GM18867 (cell line): ENCODE measurements around the gene ATP13A3.
A peak's percentile ranks its signal among the peaks of the same experiment; 100 is the strongest.
"Not testable (repeated sequence)": the region's sequence is repeated elsewhere in the genome, so short reads cannot be mapped to it uniquely, and the experiment has no call there.

Source experiments
- ATAC-seq: cut with Tn5 transposase; IDR thresholded peaks from one replicate; pipeline ENCODE4 v1.9.1; 2021; ENCODE audit warnings: mild to moderate bottlenecking, moderate library complexity; ENCODE audit not compliant: unreplicated experiment

Gene ATP13A3

DNA sequence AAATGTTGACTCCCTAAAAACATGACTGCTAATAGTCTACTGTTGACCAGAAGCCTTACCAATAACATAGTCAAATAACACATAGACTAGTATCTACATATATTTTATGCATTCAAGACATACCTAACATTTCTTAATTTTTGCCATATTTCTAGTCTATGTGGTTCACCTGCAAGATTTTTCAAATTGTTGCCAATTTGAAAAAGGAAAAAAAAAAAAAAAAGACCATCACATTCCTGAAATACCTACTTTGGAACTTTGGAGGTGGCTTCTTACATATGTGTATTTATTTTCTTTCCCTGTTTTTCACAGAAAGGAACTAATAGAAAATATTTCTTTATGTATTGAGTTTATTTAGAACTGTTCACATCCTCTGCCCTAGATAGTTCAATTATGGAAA lies 13.4 kb upstream of the ATP13A3 start:
- ATAC-seq = no peak

DNA sequence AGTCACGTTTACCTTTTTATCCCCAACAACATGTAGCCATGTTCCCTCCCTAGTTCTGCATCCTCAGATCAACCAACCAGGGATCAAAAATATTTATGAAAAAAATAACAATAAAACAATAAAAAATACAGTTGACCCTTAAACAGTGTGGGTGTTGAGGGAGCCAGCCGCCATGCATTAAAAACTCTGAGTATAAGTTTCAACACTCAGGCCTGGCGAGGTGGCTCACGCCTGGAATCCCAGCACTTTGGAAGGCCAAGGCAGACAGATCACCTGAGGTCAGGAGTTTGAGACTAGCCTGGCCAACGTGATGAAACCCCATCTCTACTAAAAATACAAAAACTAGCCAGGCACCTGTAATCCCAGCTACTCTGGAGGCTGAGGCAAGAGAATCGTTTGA lies 12.7 kb upstream of the ATP13A3 start:
- not testable (repeated sequence) for ATAC-seq

DNA sequence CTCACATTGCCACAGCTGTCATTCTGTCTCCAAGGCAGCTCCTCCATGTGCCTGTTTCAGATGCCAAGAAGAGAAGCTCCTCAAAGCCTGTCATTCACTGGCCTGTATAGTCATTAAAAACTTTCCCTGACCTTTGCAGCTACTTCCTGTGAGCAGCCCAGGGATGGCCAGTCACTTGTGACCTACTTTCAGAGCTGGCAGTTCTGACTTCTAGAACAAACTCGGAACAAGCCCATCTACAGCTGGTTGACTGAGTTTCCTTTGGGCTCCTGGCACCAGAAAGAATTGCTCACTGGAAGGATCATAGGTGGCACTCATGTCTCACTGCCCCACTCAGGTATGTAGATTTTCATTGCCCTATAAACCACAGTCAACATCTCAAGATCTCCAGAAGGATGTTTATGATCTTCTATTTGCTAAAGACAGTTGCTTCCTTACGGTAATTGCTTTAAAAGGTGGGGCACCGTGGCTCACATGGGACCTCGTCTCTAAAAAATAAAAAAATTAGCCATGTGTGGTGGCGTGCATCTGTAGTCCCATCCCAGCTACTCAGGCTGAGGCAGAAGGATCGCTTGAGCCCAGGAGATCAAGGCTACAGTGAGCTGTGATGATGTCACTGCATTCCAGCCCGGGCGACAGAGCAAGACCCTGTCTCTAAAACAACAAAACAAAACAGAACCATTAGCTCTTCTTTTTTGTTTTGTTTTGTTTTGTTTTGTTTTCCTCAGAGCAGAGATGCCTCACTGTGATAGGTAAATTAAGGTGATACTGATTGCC lies 11.2 kb upstream of the ATP13A3 start:
- ATAC-seq = no peak

DNA sequence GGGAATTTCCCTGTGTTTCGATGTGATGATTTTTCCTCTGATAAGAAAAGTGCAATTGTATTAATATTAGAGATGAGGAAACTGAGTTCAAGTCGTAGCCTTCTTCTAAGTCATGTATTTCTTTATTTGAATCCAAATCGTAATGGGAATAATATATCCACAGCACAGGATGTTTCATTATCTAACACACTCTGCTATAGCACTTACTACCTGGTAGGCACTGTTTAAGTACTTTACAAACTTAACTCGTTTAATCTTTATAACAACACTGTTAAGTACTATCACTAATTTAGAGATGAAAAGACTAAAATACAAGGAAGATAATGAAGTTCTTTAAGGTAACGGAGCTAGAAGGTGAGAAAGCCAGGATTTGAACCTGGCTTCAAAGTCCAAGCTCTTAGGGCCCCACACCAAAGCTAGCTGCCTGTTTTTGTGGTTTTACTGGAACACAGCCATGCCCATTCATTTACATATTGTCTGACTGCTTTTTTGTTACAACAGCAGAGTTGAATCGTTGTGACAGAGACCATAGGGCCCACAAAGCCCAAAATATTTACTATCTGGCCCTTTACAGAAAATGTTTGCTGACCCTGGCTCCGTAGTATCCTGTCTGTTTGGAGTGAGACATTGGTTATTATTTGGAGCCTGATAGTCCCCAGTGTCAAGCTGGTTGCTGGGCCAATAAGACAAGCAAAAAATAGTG lies 9.6 kb upstream of the ATP13A3 start:
- peak; percentile 82 for ATAC-seq

DNA sequence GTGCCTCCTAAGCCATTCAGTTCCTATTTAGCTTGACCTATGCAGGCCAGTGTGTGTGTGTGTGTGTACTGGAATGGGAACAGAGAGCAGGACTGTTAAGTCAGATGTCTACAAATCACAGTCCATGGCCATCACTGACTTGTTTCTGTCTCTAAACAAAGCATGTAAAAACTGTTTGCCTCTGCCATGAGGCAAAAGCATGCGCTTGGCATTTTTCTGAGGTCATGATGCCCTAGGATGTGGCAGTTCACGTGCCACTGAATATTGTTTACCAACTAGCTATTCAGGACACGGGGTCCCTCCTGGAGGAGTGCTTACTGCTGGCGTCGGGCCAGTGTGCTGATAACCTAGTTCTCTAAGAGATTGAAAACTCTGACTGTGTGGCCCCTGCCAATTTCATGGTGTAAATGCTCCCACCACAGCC lies 8.2 kb upstream of the ATP13A3 start:
- ATAC-seq = no peak

DNA sequence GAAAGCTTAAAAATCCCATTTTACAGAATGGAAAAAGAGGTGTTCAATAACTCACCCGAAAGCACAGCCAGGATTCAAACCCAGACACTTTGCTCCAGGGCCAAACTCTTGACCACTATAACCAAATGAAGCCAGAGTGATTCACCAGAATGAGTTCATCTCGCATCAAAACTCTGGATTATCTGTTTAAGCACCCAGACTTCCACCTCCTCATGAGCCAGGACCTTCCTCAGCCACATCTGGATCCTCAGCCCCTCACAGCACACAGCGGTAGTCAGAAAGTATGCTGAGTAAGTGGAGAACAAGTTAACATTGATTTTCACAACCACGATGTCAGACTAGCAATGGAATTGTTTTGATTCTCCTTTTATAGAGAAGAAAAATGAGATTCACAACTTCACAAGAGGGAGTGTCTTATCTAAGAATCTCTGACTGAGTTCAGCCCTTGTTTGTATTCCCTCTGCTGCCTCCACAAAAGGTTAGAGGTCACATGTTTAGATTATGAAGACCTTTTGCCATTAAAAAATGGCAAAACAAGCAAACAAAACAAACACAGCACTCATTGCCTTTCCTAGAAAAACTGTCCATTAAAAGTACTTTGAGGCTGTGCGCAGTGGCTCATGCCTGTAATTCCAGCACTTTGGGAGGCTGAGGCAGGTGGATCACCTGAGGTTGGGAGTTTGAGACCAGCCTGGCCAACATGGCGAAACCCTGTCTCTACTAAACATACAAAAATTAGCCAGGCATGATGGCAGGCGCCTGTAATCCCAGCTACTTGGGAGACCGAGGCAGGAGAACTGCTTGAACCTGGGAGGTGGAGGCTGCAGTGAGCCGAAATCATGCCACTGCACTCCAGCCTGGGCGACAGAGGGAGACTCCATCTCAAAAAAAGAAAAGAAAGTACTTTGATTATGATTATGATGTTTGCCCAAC lies 7.5 kb upstream of the ATP13A3 start:
- ATAC-seq = not testable (repeated sequence)

DNA sequence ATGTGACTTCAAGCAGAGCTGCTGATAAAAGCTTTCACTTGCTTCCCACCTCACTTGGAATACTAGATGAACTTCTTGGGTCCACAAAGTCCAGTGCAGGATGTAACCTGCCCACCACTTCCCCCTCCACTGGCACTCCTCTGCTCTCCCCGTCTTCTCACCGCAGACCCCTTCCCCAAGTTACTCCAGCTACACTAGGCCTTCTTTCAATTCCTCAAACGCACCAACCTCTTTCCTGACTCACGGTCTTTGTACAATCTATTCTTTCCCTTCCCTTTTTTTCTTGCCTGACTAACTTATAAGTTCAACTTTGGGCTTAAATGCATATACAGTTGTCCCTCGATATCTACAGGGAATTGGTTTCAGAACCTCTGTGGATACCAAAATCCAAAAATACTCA lies 5.2 kb upstream of the ATP13A3 start:
- ATAC-seq = no peak

DNA sequence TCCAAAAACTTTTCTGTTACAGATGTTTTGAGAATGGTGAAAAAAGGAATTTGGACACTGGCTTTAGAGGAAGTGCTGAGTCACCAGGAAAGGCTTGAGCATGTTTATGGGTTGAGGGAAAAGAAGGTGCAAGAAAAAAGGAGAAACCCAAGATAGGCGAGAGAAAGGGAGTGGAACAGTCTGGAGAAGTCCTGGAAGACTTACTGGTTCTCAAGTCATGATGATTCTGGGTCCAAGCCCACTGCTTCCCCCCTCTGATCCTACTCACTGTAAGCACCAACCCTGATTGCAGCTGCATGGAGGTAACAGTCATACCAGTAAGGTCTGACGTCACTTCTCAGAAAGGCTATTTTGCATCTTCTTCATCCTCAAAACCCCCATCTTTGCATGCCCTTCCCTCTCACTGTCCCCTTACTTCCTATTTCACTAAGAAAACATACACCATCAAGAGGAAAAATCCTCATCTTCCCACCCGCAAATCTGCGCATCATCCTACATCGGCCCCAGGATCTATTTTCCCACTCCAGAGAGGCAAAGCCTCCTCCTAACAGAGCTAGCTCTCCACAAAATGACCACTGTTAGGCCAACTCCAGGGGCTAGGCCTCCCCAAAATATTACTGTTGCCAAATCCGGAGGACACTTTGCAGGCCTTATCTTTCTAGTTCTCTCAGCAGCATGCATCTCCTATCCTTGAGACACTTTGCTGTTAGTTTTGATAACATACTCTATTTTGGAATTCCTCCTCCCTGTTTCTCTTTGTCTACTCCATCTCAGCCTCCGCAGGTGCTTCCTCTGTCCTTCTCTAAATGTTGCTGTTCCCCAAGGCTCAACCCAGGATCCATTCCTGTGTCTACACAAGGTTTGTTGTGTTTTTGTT lies 3.2 kb upstream of the ATP13A3 start:
- ATAC-seq = peak; percentile 33

DNA sequence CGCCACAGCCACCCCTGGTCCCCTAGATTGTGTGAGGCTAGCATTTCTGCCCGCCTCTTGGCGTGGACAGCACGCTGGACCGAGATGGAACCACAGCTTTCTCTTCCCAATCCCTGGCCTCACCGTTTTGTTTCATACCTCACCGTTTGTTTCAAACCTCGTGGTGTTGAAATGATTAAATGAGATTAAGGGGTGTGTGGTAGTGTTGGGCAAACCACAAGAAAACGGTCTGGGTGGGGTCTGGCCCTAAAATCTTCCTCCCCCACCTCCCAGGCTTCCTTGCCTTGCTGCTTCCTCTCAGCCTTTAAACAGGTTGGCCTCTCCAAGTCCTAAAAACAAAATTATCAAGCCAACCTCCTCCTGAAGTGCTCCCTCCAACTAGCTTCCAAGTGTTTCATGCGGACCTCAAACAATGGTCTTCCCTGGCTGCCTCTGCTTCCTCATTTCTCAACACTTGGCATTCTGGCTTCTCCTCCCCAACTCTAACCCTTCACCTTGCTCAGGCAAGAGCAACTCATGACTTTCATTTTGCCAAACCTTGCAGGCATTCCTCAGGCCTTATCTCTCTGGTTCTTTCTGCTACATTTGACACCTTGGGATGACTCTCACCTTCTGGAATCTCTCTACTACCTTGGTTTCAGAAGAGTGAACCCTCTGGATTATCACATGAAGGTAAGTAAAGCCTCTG lies 1.4 kb upstream of the ATP13A3 start:
- no peak for ATAC-seq

DNA sequence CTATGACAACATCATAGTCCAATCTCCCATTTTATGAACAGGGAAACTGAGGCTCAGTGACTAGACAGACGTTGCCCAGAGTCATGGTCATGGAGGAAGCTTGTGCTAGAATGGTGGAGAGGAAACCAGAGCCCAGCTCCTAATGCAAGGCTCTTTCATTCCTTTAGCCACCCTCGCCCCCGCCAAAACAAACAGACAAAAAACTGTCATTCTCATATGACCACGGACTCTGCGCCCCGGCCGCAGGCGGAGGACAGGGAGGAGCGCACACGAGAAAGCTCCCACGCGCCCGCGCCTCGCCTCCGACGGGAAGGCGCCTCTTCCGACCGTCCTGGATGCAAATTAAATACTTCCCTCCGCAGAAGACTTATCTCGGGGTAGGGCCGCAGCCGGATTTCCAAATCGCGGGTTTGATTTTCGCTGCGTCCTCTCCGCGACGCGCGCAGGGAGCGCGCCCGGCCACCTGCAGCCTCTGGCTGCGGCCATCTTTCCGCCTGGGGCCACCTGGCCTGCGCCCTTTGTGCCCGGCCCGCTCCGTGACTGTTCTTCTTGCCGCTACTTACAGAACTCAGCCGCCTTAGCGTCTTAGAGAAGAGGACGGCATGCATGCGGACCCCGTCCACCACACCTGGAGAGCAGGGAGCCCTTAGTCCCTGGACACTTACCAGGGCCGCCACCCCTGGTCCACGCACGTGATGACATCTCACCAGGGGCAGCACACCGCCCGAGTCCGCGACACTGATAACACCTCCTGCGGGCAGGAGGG lies 670 bp upstream of the ATP13A3 start:
- peak; percentile 23 for ATAC-seq

DNA sequence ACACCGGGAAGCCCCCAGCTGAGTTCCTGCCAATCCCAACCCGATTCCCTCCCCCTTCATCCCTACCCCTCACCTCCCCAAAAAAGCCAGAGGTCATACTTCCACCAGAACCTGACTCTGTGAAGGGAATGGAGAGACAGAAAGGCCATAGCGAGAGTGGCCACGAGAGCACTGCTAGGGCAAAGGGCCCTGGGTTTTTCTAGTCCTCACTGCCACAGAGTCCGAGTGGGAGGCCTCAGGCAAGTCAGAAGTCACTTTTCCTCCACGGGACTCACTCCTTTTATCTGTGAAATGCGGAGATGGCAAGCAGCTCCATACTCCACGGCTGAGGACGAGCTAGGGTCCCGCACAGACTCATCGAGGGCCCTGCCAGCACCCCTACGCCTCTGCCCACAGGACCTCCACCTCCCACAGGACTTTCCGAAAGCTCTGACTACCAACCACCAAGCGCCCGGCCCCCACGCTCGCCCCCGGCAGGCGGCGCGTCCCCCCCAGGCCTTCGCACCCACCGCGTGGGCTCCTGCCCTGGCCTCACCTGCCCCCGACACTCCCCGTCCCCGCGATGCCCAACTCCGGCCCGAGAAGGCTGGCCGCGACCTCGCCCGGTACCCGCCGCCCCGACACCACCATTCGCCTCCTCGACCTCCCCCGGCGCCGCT lies 792 bp downstream of the ATP13A3 start:
- ATAC-seq = peak; percentile 16

DNA sequence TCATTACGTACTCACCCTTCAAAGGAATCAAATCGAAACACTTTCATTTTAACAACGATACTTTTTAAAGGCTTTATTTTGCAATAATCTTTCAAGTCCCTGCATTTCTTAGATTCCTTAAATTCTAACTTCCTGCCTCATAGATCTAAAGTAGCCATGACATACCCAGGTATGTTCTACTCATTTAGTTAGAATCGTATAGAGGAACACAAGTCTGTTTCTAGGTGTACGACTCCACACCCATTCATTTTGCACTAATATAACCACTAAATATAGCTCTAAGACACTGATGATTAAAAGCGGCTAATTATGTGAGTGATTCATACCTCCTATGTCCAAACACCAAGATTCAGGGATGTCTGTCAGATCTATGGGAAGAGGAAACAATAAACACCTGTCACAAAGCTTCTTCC lies 1.3 kb downstream of the ATP13A3 start:
- no peak for ATAC-seq

DNA sequence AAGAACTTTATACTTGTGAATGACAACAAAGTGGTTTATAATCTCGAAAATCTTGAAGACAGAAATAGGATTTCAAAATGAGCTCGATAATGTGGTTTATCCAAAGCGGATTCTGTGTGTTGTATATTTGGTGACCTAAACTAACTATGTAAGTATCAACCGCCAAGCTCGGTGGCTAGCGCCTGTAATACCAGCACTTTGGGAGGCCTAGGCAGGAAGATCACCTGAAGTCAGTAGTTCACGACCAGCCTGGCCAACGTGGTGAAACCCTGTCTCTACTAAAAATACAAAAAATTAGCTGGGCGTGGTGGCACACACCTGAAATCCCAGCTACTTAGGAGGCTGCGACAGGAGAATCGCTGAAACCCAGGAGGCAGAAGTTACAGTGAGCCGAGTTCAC lies 2.2 kb downstream of the ATP13A3 start:
- no peak for ATAC-seq

DNA sequence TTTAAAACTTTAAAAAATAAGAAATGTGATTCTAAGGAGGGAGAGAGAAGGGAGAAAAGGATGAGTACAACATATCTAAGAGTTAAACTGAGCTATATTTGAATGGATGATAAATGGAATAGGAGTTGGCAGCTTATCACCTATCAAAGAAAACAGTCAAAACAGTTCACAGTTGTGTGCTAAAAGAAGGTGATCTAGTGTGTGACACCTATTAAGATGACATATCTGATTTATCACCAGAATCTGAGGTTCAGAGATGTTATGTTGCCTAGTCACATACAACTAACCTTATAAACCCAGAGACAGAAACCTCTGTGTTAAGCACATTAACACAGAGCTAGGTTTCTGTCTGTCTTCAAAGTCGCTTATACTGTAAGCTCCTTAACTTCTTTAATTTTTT lies 3.0 kb downstream of the ATP13A3 start:
- ATAC-seq = no peak

DNA sequence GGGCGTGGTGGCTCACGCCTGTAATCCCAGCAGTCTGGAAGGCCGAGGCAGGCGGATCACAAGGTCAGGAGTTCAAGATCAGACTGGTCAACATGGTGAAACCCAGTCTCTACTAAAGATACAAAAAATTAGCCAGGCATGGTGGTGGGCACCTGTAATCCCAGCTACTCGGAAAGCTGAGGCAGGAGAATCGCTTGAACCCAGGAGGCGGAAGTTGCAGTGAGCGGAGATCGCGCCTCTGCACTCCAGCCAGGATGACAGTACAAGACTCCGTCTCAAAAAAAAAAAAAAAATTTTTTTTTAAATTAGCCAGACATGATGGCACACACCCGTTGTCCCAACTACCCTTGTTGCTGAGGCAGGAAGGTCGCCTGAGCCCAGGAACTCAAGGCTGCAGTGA lies 4.0 kb downstream of the ATP13A3 start:
- ATAC-seq = not testable (repeated sequence)

DNA sequence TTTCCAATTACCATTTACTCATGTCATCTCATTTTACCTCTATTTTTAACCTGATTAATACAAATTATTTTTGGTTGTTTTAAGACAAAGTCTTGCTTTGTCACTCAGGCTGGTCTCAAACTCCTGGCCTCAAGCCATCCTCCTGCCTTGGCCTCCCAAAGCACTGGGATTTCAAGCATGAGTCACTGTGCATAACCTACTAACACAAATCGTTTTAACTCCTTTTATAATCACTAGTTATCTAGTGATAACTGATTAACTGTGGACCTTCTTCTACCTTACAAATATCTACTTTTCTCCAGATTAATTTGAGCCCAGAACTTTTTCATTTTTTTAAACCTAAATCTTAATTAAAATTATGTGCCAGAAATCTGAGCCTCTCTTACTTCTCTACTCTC lies 4.6 kb downstream of the ATP13A3 start:
- ATAC-seq = no peak

DNA sequence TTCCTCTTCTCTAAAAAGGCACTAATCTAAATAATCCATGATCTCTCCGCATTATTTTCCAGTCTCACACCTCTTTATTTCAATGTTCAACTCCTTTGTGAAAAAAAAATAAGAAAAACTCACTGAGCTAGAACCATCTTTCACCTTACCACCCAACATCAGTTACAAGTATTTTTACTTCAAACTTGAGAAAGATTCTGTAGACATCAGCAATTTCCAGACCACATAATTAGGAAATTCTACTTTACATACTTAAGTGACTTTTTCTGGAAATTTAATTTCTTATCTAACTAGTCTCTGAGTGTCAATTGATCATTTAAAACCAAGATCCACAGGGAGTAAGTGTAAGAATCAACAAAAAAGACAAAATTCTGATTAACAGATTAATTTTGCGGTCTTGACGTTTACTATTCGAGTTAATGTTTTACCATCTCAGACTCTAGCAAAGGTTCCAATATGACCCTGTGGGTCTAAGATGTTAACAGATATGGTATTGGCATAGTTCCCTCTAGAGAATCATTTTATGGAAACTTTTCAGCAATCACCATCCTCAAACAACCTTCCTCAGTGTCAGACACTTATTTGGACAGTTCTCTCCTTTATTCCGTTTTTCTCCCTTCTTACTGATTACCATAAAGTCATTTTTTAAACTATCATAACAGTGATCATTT lies 5.1 kb downstream of the ATP13A3 start:
- ATAC-seq = no peak

DNA sequence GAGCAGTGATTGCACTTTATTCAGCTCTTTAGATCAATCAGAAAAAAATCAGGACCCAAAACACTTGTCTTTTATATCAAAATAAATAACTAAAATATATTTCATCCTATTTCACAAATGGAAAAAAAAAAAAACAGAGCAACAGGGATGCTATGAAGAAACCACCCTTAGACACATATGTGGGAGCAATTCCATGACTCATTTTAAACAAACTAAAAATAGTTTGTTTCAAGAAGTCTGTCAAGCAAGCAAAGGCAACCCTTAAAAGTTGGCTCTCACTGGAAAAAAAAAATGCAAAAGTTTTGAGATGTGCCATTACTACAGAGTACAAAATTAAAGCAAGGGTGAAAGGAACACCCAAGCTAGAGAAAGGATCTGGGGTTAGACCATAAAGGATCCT lies 5.7 kb downstream of the ATP13A3 start:
- no peak for ATAC-seq
